ENCODE data around the gene STX11. TPM values are rescaled to one million over a fixed set of nuclear protein-coding genes. Genes with fewer than 3 reads are reported as not detected.

STX11 gene
- polyA plus RNA-seq, 2 of the 4 experiments (the other 2 are of a cell fraction): 0.36 to 0.78 TPM

GRCh38 chr6:144178323-144178722 is 28.0 kb downstream of the STX11 start:
- ATAC-seq (no peak), FAIRE-seq (no peak), DNase-seq (ENCODE audit: low read depth in 1 of 2, low spot score in 1 of 2) (no peak)
- ChIA-PET CTCF (no interaction called here), POLR2A (no interaction called here)
- Histone ChIP-seq H3K9me3 (no peaks in the 10 kb centered on the region), H3K4me3 (no peak overlapping the region), H3K27ac (no peak overlapping the region), H3K4me1 (no peaks in the 10 kb centered on the region), H3K4me2 (no peak overlapping the region)
- TF ChIP-seq ZSCAN20 (CRISPR knock-in tag; IDR thresholded peaks at IDR 0.05) (no peak), NPAS2 (CRISPR knock-in tag; IDR thresholded peaks at IDR 0.05; ENCODE audit: borderline replicate concordance) (no peak), FOSB (CRISPR knock-in tag; IDR thresholded peaks at IDR 0.05) (no peak), BHLHE40 (IDR thresholded peaks at IDR 0.05; ENCODE audit: low read depth, low read length) (no peak), JUNB (IDR thresholded peaks at IDR 0.05) (no peak), JUN (IDR thresholded peaks at IDR 0.05) (no peak), SMC3 (IDR thresholded peaks at IDR 0.05) (no peak), USF2 (IDR thresholded peaks at IDR 0.05) (no peak), ESRRA (IDR thresholded peaks at IDR 0.05; ENCODE audit: borderline replicate concordance, low read length) (no peak), ZFP36 (IDR thresholded peaks at IDR 0.05; ENCODE audit: borderline replicate concordance, partially characterized antibody) (no peak), PHF8 (IDR thresholded peaks at IDR 0.05; ENCODE audit: borderline replicate concordance, low read depth) (no peak), BCL3 (IDR thresholded peaks at IDR 0.05) (no peak), RFX5 (IDR thresholded peaks at IDR 0.05) (no peak), MAX (IDR thresholded peaks at IDR 0.05) (no peak), NR3C1 (IDR thresholded peaks at IDR 0.05) (no peak), HDAC2 (IDR thresholded peaks at IDR 0.05) (no peak)
- WGBS (ENCODE audit: missing lambda C conversion rate): 70% methylated on average over 3 of the region's 3 CpGs

GRCh38 chr6:144179237-144179636 is 28.9 kb downstream of the STX11 start:
- no peak overlapping the region for H3K4me2 ChIP-seq
- ChIA-PET CTCF (no interaction called here), POLR2A (no interaction called here)
- H3K27ac ChIP-seq: no peak overlapping the region
- ATAC-seq (no peak), FAIRE-seq (no peak), DNase-seq (ENCODE audit: low read depth in 1 of 2, low spot score in 1 of 2) (no peak)
- H3K4me1 ChIP-seq: no peaks in the 10 kb centered on the region
- no peaks in the 10 kb centered on the region for H3K9me3 ChIP-seq
- 87% methylated on average over 4 of the region's 4 CpGs for WGBS (ENCODE audit: missing lambda C conversion rate)
- TF ChIP-seq CEBPB (IDR thresholded peaks at IDR 0.05) (no peak), FOSB (CRISPR knock-in tag; IDR thresholded peaks at IDR 0.05) (no peak), EHMT2 (IDR thresholded peaks at IDR 0.05; ENCODE audit: low read depth) (no peak), JUNB (IDR thresholded peaks at IDR 0.05) (no peak), POLR2A (IDR thresholded peaks at IDR 0.05; ENCODE audit: low read length) (no peak), MAFK (IDR thresholded peaks at IDR 0.05; ENCODE audit: partially characterized antibody) (no peak), HOXB5 (CRISPR knock-in tag; IDR thresholded peaks at IDR 0.05) (no peak), POLR2AphosphoS2 (conservative IDR thresholded peaks at IDR 0.05; ENCODE audit: low read length) (no peak), RARB (CRISPR knock-in tag; IDR thresholded peaks at IDR 0.05) (no peak), SREBF2 (IDR thresholded peaks at IDR 0.05) (no peak), TFCP2L1 (CRISPR knock-in tag; IDR thresholded peaks at IDR 0.05) (no peak), ZC3H11A (IDR thresholded peaks at IDR 0.05) (no peak), RAD21 (conservative IDR thresholded peaks at IDR 0.05 in 1 of 2, IDR thresholded peaks at IDR 0.05 in 1 of 2) (no peak), ZSCAN20 (CRISPR knock-in tag; IDR thresholded peaks at IDR 0.05) (no peak)
- TF ChIP-seq, protein P1, sequence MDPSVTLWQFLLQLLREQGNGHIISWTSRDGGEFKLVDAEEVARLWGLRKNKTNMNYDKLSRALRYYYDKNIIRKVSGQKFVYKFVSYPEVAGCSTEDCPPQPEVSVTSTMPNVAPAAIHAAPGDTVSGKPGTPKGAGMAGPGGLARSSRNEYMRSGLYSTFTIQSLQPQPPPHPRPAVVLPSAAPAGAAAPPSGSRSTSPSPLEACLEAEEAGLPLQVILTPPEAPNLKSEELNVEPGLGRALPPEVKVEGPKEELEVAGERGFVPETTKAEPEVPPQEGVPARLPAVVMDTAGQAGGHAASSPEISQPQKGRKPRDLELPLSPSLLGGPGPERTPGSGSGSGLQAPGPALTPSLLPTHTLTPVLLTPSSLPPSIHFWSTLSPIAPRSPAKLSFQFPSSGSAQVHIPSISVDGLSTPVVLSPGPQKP (IDR thresholded peaks at IDR 0.05; ENCODE audit: low read depth, low read length): no peak
- TF ChIP-seq, protein P2, sequence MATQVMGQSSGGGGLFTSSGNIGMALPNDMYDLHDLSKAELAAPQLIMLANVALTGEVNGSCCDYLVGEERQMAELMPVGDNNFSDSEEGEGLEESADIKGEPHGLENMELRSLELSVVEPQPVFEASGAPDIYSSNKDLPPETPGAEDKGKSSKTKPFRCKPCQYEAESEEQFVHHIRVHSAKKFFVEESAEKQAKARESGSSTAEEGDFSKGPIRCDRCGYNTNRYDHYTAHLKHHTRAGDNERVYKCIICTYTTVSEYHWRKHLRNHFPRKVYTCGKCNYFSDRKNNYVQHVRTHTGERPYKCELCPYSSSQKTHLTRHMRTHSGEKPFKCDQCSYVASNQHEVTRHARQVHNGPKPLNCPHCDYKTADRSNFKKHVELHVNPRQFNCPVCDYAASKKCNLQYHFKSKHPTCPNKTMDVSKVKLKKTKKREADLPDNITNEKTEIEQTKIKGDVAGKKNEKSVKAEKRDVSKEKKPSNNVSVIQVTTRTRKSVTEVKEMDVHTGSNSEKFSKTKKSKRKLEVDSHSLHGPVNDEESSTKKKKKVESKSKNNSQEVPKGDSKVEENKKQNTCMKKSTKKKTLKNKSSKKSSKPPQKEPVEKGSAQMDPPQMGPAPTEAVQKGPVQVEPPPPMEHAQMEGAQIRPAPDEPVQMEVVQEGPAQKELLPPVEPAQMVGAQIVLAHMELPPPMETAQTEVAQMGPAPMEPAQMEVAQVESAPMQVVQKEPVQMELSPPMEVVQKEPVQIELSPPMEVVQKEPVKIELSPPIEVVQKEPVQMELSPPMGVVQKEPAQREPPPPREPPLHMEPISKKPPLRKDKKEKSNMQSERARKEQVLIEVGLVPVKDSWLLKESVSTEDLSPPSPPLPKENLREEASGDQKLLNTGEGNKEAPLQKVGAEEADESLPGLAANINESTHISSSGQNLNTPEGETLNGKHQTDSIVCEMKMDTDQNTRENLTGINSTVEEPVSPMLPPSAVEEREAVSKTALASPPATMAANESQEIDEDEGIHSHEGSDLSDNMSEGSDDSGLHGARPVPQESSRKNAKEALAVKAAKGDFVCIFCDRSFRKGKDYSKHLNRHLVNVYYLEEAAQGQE (IDR thresholded peaks at IDR 0.05): no peak
- H3K4me3 ChIP-seq: no peak overlapping the region

Data from A549 (cell line).